DND-41 (cell line): ENCODE measurements around the gene CTTNBP2NL.

Experiments used
- ATAC-seq: fragments of 200-7000 bp; cut with Tn5 transposase; 3 replicates; pipeline ENCODE4 v1.9.1; 2021; ENCODE audit warnings: low read depth; ENCODE audit not compliant: insufficient read depth
- DNase-seq: peaks from one replicate; pipeline ENCODE4 v3.0.0-alpha.2; 2020
- H2AFZ ChIP-seq: 2 replicates; pipeline ENCODE4 v1.6.0; 2012; ENCODE audit warnings: low read depth, low read length
- H3K27ac ChIP-seq: 2 replicates; pipeline ENCODE4 v1.5.1; 2012; ENCODE audit warnings: low read length, inconsistent platforms
- H3K27me3 ChIP-seq: fragments of 200-600 bp; sonication (generic); 2 replicates; pipeline ENCODE4 v1.6.0; 2012; ENCODE audit warnings: low read length, mild to moderate bottlenecking, inconsistent platforms; ENCODE audit not compliant: insufficient read depth, poor library complexity
- H3K36me3 ChIP-seq: 2 replicates; pipeline ENCODE4 v1.5.1; 2012; ENCODE audit warnings: low read length, inconsistent platforms; ENCODE audit not compliant: insufficient read depth
- H3K4me1 ChIP-seq: 2 replicates; pipeline ENCODE4 v1.5.1; 2012; ENCODE audit warnings: mild to moderate bottlenecking, low read length; ENCODE audit not compliant: insufficient read depth
- H3K4me2 ChIP-seq: 2 replicates; pipeline ENCODE4 v1.6.0; 2012; ENCODE audit warnings: mild to moderate bottlenecking, moderate library complexity, low read length, inconsistent platforms; ENCODE audit not compliant: insufficient read depth
- H3K4me3 ChIP-seq, 2 experiments: fragments of 200-600 bp in 1 of 2; shearing (Covaris generic) in 1 of 2; 2 replicates each; pipeline ENCODE4 v1.5.1; 2012 to 2016; ENCODE audit warnings: inconsistent platforms in 2 of 2, low read length in 2 of 2, mild to moderate bottlenecking in 2 of 2, low read depth in 1 of 2, moderate library complexity in 1 of 2
- H3K79me2 ChIP-seq: 2 replicates; pipeline ENCODE4 v1.6.0; 2012; ENCODE audit warnings: low read length, inconsistent platforms; ENCODE audit not compliant: insufficient read depth
- H3K9ac ChIP-seq: 2 replicates; pipeline ENCODE4 v1.6.0; 2012; ENCODE audit warnings: low read depth, mild to moderate bottlenecking, inconsistent platforms, low read length, moderate library complexity
- H3K9me3 ChIP-seq: 2 replicates; pipeline ENCODE4 v1.5.1; 2012; ENCODE audit warnings: low read length, moderate library complexity, mild to moderate bottlenecking, inconsistent platforms; ENCODE audit not compliant: insufficient read depth, severe bottlenecking
- H4K20me1 ChIP-seq: 2 replicates; pipeline ENCODE4 v1.6.0; 2012; ENCODE audit warnings: low read length; ENCODE audit not compliant: insufficient read depth
- EZH2 ChIP-seq: IDR thresholded peaks from 3 replicates; pipeline ENCODE4 v1.6.1; 2012; ENCODE audit warnings: borderline replicate concordance, low read depth, mild to moderate bottlenecking, moderate library complexity, low read length, inconsistent platforms; ENCODE audit not compliant: severe bottlenecking
- TF ChIP-seq, protein P1 (sequence below): IDR thresholded peaks from 2 replicates; pipeline ENCODE4 v1.5.1; 2012; ENCODE audit warnings: borderline replicate concordance, low read length, moderate library complexity, mild to moderate bottlenecking; ENCODE audit not compliant: poor library complexity, severe bottlenecking; ENCODE audit errors: extremely low read depth

CTTNBP2NL gene

DNA sequence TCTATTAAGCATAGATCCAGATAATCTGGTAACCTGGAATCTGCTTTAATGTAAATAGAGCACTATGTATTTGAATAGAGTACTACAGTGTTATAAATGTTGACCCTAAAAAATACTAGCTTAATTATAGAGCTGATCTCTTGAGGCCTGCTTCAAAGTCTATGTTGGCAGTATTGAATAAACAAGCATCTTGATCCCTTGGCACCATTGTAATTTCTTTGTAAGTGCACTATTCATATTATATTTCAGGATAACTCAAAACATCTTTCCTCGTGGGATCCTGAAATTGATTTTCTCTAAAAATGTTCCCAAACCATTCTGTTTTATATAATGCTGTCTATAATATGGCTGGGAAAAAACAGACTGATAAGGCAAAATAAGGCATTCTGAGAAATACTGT, 10.8 kb downstream of the CTTNBP2NL start:
- 0 out of 2 replicates have a peak, but pooled peaks cover 2% of the 10 kb centered on the region for H3K79me2 ChIP-seq
- no peak overlapping the region for H2AFZ ChIP-seq
- no peak for DNase-seq
- no peaks in the 10 kb centered on the region for H3K9me3 ChIP-seq
- H3K4me3 ChIP-seq = no peak overlapping the region
- ATAC-seq = no peak
- no peak overlapping the region for H3K9ac ChIP-seq
- no peaks in the 10 kb centered on the region for H3K36me3 ChIP-seq
- H3K27me3 ChIP-seq = no peaks in the 10 kb centered on the region
- no peak overlapping the region for H3K4me2 ChIP-seq
- 0 out of 2 replicates have a peak, but pooled peaks cover 3% of the 10 kb centered on the region for H4K20me1 ChIP-seq
- H3K4me1 ChIP-seq = no peaks in the 10 kb centered on the region
- no peak overlapping the region for H3K27ac ChIP-seq
- TF ChIP-seq EZH2 = no peak
- TF ChIP-seq, protein P1, sequence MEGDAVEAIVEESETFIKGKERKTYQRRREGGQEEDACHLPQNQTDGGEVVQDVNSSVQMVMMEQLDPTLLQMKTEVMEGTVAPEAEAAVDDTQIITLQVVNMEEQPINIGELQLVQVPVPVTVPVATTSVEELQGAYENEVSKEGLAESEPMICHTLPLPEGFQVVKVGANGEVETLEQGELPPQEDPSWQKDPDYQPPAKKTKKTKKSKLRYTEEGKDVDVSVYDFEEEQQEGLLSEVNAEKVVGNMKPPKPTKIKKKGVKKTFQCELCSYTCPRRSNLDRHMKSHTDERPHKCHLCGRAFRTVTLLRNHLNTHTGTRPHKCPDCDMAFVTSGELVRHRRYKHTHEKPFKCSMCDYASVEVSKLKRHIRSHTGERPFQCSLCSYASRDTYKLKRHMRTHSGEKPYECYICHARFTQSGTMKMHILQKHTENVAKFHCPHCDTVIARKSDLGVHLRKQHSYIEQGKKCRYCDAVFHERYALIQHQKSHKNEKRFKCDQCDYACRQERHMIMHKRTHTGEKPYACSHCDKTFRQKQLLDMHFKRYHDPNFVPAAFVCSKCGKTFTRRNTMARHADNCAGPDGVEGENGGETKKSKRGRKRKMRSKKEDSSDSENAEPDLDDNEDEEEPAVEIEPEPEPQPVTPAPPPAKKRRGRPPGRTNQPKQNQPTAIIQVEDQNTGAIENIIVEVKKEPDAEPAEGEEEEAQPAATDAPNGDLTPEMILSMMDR = no peak

DNA sequence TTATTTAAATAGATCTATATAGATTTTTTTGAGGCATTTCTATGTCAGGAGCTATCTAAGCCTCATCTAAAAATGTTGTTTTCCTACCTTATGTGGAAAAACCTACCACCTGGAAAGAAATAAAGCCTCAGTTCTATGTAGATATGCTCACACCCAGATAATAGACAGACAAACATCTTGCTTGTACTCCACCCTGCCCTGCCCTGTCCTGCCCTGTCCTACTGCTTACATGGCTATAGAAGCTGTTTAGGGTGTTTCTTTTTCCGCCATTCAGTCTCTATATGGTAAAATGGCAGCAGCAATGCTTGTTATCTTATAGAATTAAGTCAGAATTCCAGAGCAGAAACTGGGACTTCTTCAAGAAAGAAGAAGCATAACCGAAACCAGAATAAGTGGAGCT, 13.4 kb downstream of the CTTNBP2NL start:
- Histone ChIP-seq H3K4me2 (no peak overlapping the region), H3K4me1 (no peaks in the 10 kb centered on the region), H3K27me3 (no peaks in the 10 kb centered on the region), H3K27ac (no peak overlapping the region), H3K9me3 (no peaks in the 10 kb centered on the region), H2AFZ (no peak overlapping the region), H3K36me3 (no peaks in the 10 kb centered on the region), H3K9ac (no peak overlapping the region), H3K4me3 (no peak overlapping the region), H3K79me2 (no peaks in the 10 kb centered on the region), H4K20me1 (0 out of 2 replicates have a peak, but pooled peaks cover 3% of the 10 kb centered on the region)
- TF ChIP-seq, protein P1 = no peak
- no peak for TF ChIP-seq EZH2
- no peak for ATAC-seq
- DNase-seq = no peak

DNA sequence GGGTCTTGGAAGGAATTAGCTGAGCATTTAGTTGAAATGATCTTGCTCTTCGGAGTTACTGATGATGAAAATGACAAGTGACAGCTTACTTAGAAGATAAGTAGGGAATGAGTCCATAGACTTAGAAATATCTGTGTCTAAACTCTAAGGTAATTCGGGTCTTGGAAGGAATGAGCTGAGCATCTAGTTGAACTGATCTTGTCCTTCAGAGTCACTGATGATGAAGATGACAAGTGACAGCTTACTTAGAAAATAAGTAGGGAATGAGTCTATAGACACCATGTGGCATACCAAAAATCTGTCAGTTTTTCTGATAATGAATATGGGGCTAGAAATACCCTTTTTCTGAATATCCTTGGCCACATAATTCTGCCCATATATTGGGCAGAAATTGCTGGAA, 14.7 kb downstream of the CTTNBP2NL start:
- ATAC-seq = no peak
- no peak for DNase-seq
- H3K4me2 ChIP-seq = no peak overlapping the region
- no peaks in the 10 kb centered on the region for H3K36me3 ChIP-seq
- 0 out of 2 replicates have a peak, but pooled peaks cover 3% of the 10 kb centered on the region for H4K20me1 ChIP-seq
- TF ChIP-seq EZH2 = no peak
- TF ChIP-seq, protein P1 = no peak
- H3K27me3 ChIP-seq = no peaks in the 10 kb centered on the region
- no peaks in the 10 kb centered on the region for H3K4me1 ChIP-seq
- no peak overlapping the region for H2AFZ ChIP-seq
- no peak overlapping the region for H3K4me3 ChIP-seq
- H3K27ac ChIP-seq = no peak overlapping the region
- H3K9ac ChIP-seq = no peak overlapping the region
- H3K9me3 ChIP-seq = no peaks in the 10 kb centered on the region
- no peaks in the 10 kb centered on the region for H3K79me2 ChIP-seq

DNA sequence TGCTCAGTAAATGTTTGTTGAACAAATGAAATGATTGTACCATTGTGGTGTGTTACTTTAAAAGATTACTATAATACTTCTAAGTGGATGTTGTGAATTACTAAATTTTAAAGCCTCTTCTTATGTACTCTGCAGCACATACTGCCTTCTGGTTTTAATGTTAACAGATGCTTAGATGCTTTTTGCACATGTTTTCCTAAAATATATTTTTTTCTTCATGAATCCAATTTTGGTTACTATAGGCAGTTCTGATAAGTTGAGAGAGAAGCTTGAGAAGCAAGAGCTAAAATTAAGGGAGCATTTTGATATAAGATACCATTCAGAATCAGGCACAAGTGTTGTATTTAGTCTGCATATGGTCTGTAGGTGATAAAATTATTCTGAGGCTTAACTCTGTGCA, 21.3 kb downstream of the CTTNBP2NL start:
- no peak for ATAC-seq
- H3K9me3 ChIP-seq = no peaks in the 10 kb centered on the region
- no peaks in the 10 kb centered on the region for H3K79me2 ChIP-seq
- H3K36me3 ChIP-seq = peaks cover 11% of the 10 kb centered on the region; the same call in 1 of the 2 replicates
- H3K27me3 ChIP-seq = no peaks in the 10 kb centered on the region
- TF ChIP-seq EZH2 = no peak
- TF ChIP-seq, protein P1 = no peak
- no peak overlapping the region for H3K9ac ChIP-seq
- DNase-seq = no peak
- no peaks in the 10 kb centered on the region for H4K20me1 ChIP-seq
- H3K4me1 ChIP-seq = no peaks in the 10 kb centered on the region
- no peak overlapping the region for H2AFZ ChIP-seq
- no peak overlapping the region for H3K27ac ChIP-seq
- no peak overlapping the region for H3K4me3 ChIP-seq
- H3K4me2 ChIP-seq = no peak overlapping the region
